ENCODE results near the gene CYTH3.
"Not testable (repeated sequence)": the region's sequence is repeated elsewhere in the genome, so short reads cannot be mapped to it uniquely, and the experiment has no call there.

Gene CYTH3

DNA sequence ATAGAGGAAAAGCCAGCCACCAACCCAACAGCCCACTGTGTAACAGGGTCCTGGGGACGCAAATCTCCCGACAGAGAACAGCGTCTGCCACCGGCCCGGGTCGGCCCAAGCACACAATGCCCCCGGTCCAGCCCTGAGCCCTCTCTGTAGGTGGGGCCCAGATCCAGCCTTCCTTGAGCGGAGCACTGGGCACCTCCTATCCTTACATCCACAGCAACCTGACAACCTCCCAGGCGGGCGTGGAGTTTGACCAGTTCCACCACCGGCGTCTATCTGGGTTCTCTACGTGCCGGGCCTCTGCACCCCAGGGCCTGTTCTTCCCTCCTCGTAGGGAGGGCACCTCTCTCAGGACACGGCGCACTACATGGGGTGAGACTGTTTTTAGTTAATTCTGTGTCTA, 109.0 kb downstream of the CYTH3 start:
- no peak for DNase-seq

DNA sequence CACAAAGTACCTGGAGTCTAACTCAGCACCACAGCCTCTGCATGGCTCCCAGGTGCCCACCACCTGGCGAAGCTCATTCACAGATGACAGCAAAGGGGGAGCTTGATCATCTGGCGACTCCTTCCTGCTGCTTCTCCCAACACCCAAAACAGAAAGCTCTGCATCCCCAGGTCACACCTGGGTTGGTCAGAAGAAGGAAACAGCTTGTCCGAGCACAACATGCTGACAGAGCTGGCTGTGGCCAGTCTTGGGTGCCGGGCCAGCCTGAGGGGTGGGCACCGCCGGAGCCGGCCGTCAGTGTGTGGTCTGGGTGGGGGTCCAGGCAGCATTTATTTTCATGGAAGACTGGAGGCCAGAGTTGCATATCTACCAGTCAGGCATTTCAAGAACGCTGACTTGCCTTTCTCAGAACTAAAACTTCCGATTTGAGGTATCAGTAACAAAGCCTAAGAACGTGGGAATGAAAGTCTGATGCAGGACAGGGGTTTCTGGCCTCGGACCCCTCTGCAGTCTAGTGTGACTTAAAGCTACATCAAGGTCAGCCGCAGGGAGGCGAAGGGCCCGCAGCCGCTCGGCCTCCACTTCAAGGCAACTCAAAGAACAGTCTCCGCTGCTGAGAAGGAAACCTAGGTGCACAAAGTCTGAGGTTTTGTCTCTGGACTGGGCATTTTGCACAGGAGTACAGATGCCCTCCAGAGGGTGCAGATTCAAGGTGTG, 109.6 kb downstream of the CYTH3 start:
- DNase-seq, result no peak

DNA sequence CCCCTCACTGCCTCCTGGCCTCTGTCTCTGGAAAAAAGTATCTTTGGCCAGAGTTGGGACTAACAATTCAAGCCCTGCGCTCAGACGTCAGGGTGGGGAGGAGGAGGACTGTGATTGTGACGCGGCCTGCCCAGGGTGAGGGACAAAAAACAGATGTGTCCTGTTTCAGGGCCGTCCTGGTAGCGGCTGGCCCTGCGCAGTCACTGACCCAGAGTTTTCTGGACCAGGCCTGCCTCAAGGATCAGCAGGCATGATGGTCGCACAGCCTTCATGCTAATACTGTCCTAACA, 110.1 kb downstream of the CYTH3 start:
- no peak for DNase-seq

DNA sequence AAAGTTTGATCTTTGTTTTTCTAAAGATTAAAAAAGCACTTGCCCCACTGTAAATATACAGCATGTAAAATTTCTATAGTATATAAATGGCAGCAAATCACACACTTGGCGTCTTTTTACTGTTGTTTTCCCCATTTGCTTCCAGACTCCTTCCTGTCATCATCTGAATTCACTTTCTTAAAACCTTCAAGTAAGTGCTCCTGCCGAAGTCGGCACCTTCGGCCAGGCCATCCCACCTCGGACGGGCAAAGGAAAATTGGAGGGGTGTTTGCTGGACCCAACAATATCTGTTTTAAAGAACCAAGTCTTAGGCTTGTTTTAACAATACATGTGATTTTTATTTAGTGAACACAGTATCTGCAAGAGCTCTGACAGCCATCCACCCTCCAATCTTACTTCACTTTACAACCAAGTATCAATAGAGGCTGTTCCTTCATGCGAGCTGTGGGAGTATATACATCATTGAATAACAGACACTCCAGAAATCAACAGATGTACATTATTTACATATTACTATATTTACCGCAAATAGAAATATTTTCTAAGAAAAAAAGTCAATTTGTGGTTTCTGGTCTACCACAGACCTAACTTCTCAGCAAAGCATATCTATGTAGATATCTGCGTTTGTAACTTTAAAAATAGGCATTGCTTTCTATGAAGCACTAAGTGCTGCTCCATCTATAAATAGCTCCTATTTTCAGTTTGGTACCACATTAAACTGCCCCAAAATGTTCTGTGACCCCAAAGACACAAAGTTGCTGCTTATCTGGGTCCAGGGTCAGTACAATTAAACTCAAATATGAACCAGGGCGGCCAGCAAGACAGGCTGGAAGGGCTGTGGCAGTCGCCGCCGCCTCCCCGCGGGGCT, 110.7 kb downstream of the CYTH3 start:
- no peak for DNase-seq

DNA sequence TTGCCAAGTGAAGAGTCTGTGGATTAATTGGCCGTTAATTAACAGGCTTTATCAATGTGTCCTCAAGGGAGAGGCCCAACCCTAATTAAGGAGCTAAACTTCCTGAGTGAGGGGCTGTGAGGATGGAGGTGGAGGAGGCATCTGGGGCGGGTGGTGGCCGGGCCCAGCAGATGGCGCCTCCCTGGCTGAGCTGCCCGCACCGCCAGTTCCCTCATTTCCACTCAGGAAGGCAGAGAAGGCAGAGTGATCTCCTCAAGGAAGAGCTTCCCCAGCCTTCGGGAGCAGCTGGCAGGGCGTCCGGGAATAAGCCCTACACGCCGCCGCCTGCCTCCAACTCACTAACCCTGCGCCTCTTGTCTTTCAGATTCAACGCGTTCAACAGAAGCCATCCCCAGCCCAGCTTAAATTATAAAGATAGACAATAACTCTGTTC, 112.2 kb downstream of the CYTH3 start:
- DNase-seq, result no peak

DNA sequence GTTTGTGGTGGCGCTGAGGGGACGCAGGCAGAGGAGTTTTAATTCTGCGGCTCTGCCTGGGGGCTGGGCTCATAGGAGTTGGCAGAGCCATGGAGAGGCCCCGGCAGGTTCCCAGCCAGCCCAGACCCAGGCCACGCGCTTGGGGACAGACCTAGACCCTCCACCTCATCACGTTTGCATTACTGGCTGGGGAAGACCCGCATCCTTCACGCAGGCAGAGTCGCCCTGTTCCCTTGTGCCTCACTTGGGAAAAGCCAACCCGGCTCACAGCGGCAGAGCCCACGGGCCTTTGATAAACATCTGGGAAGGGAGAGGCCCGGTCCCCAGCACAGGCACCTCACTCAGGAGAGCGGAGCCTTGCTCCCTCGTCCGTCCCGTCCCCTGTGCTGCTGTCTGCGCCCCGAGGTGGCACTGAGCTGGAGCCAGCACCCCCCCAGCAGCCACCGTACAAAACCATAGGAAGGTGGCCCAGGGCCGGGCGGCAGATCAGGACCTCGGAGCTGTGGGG, 112.8 kb downstream of the CYTH3 start:
- no peak for DNase-seq

DNA sequence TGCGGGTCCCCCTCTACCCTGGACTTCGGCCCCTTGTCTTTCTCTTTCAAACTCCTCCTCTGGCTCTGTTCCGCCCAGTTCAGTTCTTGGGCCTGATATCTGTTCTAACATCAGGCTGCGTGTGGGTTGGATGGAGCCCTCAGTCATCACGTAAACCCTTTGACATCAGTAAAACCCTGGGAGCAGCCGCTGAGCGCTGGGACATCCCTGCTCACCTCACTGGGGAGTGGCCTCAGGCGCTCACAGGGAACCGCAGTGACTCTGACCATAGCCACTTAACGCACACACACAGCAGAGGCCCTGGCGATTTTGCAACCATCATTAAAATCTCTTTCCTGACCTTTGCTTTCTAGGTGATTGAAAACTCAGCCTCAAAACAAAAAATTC, 113.3 kb downstream of the CYTH3 start:
- no peak for DNase-seq

DNA sequence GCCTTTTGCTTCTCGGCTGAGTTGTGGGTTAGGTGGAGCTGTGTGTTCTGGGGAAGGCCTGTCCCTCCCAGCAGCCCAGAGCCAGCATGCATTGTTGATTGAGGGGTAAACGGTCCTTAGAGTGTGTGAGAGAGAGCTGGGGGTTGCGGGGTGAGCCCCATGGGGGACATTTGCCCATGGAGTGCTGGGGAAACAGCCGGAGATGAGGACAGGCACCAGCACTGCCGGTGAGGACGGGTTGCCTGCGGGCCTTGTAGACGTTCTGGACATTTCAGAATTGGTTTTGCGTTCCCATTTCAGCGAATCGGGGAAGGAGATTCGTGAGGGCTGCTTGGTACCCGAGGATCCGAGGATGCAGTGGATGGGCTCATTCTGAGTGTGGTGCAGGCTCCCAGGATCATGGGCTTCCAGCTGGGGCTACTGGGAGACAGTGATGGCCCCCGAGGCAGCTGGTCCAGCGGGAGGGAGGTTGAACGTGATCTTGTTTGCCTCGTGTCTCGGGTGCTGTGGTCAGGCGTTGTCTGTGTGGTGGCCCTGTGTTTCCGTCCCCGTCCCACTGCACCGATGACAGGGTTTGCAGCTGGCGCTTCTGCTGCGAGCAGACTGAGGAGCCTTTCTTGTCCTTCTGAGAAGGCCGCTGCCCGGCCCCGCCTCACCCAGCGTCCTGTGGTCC, 113.9 kb downstream of the CYTH3 start:
- DNase-seq, result no peak

DNA sequence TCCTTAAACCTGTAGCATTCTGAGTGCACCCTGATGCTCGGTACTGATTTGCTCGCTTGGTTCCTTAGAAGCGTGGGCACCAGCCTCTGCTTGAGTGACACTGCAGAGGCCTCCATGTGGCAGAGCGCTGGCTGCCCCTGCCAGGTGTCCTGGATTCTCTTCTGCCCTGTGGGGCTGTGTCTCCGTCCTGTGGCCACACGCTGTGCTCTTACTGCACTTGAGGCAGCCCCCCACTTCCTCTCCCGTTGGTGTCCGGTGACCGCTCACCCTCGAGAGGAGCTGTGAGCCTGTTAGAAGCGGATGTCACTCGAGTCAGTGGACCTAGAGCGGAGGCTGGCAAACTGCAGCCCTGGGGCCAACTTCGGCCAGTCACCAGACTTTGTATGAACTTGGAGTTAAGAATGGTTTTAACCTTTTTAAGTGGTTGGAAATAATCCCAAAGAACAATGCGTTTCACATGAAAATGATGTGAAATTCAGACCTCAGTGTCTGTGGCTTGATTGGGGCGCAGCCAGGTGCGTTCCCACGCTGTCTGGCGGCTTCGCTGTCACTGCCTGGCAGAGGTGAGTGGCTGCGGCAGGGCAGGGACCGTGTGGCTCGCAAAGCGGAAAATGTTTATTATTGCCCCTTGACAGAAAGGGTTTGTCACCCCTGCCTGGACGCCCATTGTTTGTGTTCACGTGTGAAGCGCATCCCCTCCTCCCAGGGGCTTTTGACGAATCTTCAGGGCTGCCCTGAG, 114.6 kb downstream of the CYTH3 start:
- no peak for DNase-seq

DNA sequence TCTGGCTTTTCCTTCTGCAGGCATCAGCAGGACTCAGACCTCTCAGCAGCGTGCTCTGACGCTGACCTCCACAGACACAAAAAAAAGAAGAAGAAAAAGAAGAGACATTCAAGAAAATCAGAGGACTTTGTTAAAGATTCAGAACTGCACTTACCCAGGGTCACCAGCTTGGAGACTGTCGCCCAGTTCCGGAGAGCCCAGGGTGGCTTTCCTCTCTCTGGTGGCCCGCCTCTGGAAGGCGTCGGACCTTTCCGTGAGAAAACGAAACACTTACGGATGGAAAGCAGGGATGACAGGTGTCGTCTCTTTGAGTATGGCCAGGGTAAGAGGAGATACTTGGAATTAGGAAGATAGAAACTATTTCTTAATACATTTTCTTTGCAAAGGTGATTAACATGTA, 115.7 kb downstream of the CYTH3 start:
- no peak for DNase-seq

DNA sequence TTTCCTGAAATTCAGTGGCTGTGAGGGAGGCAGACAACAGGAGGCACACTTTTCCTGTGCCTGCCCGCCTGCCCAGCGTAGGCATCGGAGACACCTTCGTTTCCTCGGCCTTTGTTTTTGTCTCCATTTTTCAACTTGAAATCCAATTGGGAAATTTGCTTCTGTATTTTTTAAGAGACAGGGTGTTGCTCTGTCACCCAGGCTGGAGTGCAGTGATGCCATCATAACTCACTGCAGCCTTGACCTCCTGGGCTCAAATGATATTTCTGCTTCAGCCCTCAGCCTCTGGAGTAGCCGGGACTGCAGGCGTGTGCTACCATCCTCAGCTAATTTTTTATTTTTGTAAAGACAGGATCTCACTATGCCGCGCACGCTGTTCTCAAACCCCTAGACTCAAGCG, 116.8 kb downstream of the CYTH3 start:
- no peak for DNase-seq

DNA sequence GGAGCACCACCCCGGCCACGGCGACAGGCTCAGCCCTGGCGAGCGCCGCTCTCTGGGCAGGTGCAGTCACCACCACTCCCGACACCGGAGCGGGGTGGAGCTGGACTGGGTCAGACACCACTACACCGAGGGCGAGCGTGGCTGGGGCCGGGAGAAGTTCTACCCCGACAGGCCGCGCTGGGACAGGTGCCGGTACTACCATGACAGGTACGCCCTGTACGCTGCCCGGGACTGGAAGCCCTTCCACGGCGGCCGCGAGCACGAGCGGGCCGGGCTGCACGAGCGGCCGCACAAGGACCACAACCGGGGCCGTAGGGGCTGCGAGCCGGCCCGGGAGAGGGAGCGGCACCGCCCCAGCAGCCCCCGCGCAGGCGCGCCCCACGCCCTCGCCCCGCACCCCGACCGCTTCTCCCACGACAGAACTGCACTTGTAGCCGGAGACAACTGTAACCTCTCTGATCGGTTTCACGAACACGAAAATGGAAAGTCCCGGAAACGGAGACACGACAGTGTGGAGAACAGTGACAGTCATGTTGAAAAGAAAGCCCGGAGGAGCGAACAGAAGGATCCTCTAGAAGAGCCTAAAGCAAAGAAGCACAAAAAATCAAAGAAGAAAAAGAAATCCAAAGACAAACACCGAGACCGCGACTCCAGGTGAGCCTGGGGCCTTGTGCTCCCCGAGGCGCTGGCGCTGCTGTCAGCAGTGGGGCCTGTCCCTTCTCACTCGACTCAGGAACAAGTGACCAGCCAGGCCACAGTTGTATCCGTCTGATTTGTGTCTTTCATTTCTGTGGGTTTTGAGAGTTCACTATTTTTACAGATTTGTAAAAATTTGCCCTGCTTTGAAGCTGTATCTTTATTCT, 117.7 kb downstream of the CYTH3 start:
- no peak for DNase-seq

DNA sequence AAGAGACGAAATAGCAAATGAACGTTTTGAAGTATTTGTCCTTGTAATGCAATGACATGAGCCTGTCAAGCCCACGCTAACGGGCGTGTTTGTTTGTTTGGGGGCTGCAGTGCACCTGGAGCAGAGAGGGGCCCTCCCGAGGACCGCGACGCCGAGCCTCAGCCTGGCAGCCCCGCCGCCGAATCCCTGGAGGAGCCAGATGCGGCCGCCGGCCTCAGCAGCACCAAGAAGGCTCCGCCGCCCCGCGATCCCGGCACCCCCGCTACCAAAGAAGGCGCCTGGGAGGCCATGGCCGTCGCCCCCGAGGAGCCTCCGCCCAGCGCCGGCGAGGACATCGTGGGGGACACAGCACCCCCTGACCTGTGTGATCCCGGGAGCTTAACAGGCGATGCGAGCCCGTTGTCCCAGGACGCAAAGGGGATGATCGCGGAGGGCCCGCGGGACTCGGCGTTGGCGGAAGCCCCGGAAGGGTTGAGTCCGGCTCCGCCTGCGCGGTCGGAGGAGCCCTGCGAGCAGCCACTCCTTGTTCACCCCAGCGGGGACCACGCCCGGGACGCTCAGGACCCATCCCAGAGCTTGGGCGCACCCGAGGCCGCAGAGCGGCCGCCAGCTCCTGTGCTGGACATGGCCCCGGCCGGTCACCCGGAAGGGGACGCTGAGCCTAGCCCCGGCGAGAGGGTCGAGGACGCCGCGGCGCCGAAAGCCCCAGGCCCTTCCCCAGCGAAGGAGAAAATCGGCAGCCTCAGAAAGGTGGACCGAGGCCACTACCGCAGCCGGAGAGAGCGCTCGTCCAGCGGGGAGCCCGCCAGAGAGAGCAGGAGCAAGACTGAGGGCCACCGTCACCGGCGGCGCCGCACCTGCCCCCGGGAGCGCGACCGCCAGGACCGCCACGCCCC, 118.5 kb downstream of the CYTH3 start:
- DNase-seq, result no peak

DNA sequence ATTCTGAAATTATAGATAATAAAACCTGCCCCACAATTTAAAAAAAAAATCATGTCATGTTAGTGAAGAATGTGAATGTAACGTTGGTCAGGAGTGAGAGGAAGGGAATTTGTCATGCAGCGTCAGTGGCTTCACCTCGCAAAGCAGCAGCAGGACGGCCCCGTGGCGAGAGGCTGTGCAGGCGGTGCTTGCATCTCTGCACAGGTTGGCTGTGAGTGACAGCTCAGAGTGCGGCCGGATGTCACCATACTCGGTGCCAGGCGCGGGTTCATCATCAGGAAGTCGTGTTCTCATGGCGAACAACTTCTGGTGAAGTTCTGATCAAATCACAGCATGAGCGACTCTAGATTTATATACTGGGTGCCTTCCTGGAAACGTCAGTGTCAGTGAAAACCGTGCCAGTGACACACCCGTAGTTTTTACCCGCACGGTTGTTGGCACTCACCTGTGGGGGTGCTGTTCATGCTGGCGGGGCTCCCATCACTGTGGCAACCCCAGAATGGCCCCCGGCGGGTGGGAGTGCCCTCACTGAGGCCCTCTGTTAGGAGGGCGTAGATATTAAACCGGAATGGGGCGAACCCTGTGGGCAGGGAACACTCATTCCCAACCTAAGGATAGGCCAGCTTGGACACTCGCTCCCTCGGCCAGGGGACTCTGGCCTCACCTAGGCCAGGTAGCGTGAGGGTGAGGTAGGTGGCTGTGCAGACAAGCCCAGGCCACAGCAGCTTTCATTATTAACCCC, 120.3 kb downstream of the CYTH3 start:
- DNase-seq, result no peak

DNA sequence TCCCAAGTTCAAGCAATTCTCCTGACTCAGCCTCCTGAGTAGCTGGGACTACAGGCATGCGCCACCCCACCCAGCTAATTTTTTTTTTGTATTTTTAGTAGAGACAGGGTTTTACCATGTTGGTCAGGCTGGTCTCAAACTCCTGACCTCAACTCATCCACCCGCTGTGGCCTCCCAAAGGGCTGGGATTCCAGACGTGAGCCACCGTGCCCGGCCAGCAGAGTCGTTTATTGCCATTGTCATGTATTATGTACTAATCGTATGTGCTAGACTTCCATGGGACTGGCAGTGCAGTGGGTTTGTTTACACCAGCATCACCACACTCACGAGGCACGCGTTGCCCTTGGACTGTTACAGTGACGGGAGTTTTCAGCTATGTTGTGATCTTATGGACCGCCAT, 120.9 kb downstream of the CYTH3 start:
- DNase-seq, result not testable (repeated sequence)

DNA sequence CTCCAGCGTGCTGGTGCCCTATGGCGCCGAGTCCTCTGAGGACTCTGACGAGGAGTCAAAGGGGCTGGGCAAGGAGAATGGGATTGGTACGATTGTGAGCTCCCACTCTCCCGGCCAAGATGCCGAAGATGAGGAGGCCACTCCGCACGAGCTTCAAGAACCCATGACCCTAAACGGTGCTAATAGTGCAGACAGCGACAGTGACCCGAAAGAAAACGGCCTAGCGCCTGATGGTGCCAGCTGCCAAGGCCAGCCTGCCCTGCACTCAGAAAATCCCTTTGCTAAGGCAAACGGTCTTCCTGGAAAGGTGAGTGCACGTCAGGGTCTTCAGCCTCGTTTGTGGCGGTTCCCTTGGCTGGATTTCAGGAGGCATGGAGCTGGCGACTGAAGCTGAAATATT, 122.4 kb downstream of the CYTH3 start:
- no peak for DNase-seq

DNA sequence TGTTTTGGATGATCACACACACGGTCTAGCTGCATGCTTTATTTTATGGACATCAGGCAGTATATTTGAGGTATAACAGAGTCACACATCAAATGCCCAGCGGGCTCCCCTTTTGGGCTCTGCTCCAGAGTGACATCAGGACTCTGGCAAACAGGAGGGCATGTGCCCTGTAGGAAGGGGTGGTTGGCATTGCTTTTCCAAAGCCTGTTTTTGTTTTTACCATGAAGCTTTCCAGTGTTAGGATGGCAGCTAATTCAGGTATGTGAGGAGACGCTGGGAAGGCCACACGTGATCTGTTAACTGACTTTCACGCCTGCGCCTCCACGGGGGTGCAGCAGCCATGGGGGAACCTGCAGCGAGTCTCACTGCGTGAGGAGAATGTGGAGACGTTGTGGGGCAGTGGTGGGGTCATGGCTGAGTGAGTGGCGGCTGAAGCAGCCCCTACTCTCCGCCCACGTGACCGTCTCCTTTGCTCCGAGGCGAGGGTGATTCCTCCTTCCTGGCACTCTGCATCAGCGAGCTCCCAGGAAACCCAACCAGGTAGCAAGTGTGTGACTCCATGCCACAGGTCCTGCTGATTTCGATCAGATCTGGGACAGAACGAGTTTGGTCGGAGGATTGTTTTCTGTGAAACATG, 123.6 kb downstream of the CYTH3 start:
- DNase-seq, result no peak

DNA sequence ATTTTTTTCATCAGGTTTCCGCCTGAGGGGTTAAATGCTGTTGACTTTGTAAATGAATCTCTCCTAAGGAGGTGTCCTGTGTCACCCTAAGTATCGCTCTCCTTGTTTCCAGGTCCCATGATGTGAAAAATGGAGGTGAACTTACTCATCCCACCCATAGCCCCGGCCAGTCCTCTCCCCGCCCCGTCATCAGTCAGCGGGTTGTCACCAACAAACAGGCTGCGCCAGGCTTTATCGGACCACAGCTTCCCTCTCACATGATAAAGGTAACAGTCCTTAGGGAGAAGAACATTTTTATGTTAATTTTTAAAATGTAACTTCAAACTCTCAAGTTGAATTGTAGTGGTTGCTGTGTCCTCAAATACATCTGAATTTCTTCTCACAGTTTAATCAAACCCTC, 124.8 kb downstream of the CYTH3 start:
- no peak for DNase-seq

DNA sequence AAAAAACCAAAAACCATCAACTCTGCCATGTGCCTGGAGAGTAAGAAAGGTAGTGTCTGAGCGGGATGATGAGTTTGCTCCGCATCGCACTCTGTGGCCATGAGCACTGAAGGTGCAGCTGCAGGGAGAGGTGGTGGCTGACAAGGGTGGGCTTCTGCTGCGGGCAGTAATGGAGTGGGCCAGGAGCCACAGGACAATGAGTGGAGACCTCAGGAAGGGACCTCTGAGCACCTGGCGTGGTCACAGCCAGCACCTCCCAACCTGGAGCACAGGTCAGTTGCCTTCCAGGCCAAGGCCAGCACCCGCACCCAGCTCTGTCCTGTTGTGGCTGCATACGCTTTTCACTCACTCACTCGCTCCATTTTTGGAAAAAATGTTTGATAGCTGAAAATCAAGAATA, 125.8 kb downstream of the CYTH3 start:
- no peak for DNase-seq

DNA sequence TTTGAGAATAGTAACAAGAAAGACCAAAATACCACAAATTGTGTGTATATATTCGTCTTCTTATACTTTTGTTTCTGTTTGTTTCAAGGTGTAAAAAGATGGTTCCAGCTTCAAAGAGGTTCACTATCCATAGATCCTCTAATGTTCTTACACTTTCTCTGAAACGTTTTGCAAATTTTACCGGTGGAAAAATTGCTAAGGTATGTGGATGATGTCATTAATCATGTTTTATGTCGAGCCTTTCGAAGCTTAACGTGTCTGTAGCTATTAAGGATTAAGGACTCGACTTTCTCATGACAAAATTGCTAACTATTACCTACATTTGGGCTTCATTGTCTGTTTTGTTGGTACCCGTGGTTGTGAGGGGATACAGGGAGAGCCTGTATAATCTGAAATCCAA, 128.4 kb downstream of the CYTH3 start:
- DNase-seq, result no peak

Measured in NCI-H526 treated with DMSO at 0.1 percent for 48 hours (cell line).